H9 (cell line): ENCODE results near the gene RTL5. TPM values are rescaled to one million over a fixed set of nuclear protein-coding genes. Genes with fewer than 3 reads are reported as not detected.

Experiments
- DNase-seq: peaks from one replicate; pipeline ENCODE4 v3.0.0-alpha.2; 2017
- H2AFZ ChIP-seq: one replicate; pipeline ENCODE4 v1.6.1; 2013; ENCODE audit warnings: mild to moderate bottlenecking, low read length, control low read depth, moderate library complexity
- H2AK5ac ChIP-seq: 2 replicates; pipeline ENCODE4 v1.6.1; 2013; ENCODE audit warnings: low read length, control low read depth, mixed read lengths; ENCODE audit not compliant: insufficient read length
- H2BK120ac ChIP-seq: one replicate; pipeline ENCODE4 v1.6.1; 2013; ENCODE audit warnings: low read depth, mild to moderate bottlenecking, low read length, control low read depth, inconsistent platforms; ENCODE audit not compliant: poor library complexity, severe bottlenecking
- H2BK12ac ChIP-seq: 2 replicates; pipeline ENCODE4 v1.6.1; 2013; ENCODE audit warnings: low read length, control low read depth, mixed read lengths, low read depth; ENCODE audit not compliant: insufficient read length
- H2BK15ac ChIP-seq: 2 replicates; pipeline ENCODE4 v1.6.1; 2013; ENCODE audit warnings: low read depth, low read length, control low read depth
- H2BK20ac ChIP-seq: one replicate; pipeline ENCODE4 v1.6.1; 2013; ENCODE audit warnings: low read depth, mild to moderate bottlenecking, low read length, control low read depth, inconsistent platforms; ENCODE audit not compliant: poor library complexity, severe bottlenecking
- H2BK5ac ChIP-seq: 2 replicates; pipeline ENCODE4 v1.6.1; 2013; ENCODE audit warnings: low read length, control low read depth, mixed read lengths; ENCODE audit not compliant: insufficient read length
- H3K14ac ChIP-seq: 2 replicates; pipeline ENCODE4 v1.6.1; 2013; ENCODE audit warnings: low read length, control low read depth; ENCODE audit not compliant: insufficient read depth
- H3K18ac ChIP-seq: 2 replicates; pipeline ENCODE4 v1.6.1; 2013; ENCODE audit warnings: low read depth, mild to moderate bottlenecking, mixed read lengths, low read length, control low read depth; ENCODE audit not compliant: insufficient read length
- H3K23ac ChIP-seq: 2 replicates; pipeline ENCODE4 v1.6.1; 2013; ENCODE audit warnings: low read length, control low read depth, mixed read lengths, low read depth; ENCODE audit not compliant: insufficient read length
- H3K23me2 ChIP-seq: 2 replicates; pipeline ENCODE4 v1.6.1; 2013; ENCODE audit warnings: low read depth, mild to moderate bottlenecking, mixed read lengths, low read length, control low read depth; ENCODE audit not compliant: insufficient read length, poor library complexity, severe bottlenecking
- H3K27ac ChIP-seq: 2 replicates; pipeline ENCODE4 v1.5.1; 2013; ENCODE audit warnings: low read length, control low read depth, mixed read lengths, low read depth; ENCODE audit not compliant: insufficient read length
- H3K27me3 ChIP-seq: 2 replicates; pipeline ENCODE4 v1.6.1; 2013; ENCODE audit warnings: low read length, control low read depth, inconsistent platforms; ENCODE audit not compliant: insufficient read depth
- H3K4ac ChIP-seq: 2 replicates; pipeline ENCODE4 v1.6.1; 2013; ENCODE audit warnings: low read depth, mild to moderate bottlenecking, control low read depth, inconsistent platforms, low read length, moderate library complexity
- H3K4me1 ChIP-seq: 2 replicates; pipeline ENCODE4 v1.6.1; 2013; ENCODE audit warnings: low read length, control low read depth, inconsistent platforms; ENCODE audit not compliant: insufficient read depth
- H3K4me2 ChIP-seq: 2 replicates; pipeline ENCODE4 v1.6.1; 2013; ENCODE audit warnings: low read length, control low read depth, mixed read lengths; ENCODE audit not compliant: insufficient read length, insufficient read depth
- H3K56ac ChIP-seq: 2 replicates; pipeline ENCODE4 v1.6.1; 2013; ENCODE audit warnings: low read depth, mild to moderate bottlenecking, mixed read lengths, low read length, control low read depth; ENCODE audit not compliant: insufficient read length
- H3K79me1 ChIP-seq: 2 replicates; pipeline ENCODE4 v1.6.1; 2013; ENCODE audit warnings: low read depth, mild to moderate bottlenecking, moderate library complexity, low read length, control low read depth, inconsistent platforms; ENCODE audit not compliant: insufficient read depth, poor library complexity, severe bottlenecking
- H3K79me2 ChIP-seq: 2 replicates; pipeline ENCODE4 v1.6.1; 2013; ENCODE audit warnings: low read length, control low read depth, inconsistent platforms; ENCODE audit not compliant: insufficient read depth
- H3K9ac ChIP-seq: 2 replicates; pipeline ENCODE4 v1.6.1; 2013; ENCODE audit warnings: low read length, control low read depth, mixed read lengths; ENCODE audit not compliant: insufficient read length; ENCODE audit errors: extremely low read depth
- H3K9me3 ChIP-seq: one replicate; pipeline ENCODE4 v1.6.1; 2013; ENCODE audit warnings: low read depth, low read length, inconsistent platforms; ENCODE audit not compliant: control insufficient read depth
- H3T11ph ChIP-seq: one replicate; pipeline ENCODE4 v1.6.1; 2013; ENCODE audit warnings: mild to moderate bottlenecking, low read length, control low read depth, inconsistent platforms
- H4K20me1 ChIP-seq: one replicate; pipeline ENCODE4 v1.6.1; 2013; ENCODE audit not compliant: control insufficient read depth, insufficient read length, insufficient read depth
- H4K5ac ChIP-seq: 2 replicates; pipeline ENCODE4 v1.6.1; 2013; ENCODE audit warnings: low read depth, mild to moderate bottlenecking, mixed read lengths, low read length, control low read depth; ENCODE audit not compliant: insufficient read length
- H4K8ac ChIP-seq: replicated peaks from 2 replicates; pipeline ENCODE4 v1.6.1; 2013; ENCODE audit warnings: low read length, control low read depth, mixed read lengths, low read depth; ENCODE audit not compliant: insufficient read length
- H4K91ac ChIP-seq: 2 replicates; pipeline ENCODE4 v1.6.1; 2013; ENCODE audit warnings: low read depth, mild to moderate bottlenecking, moderate library complexity, mixed read lengths, low read length, control low read depth; ENCODE audit not compliant: insufficient read length
- H3K27ac Mint-ChIP-seq, 3 experiments: 2 replicates in 2 of 3; 3 replicates in 1 of 3; pipeline ENCODE4 v1.8.0; 2020 to 2021; ENCODE audit warnings: mixed read lengths in 3 of 3, mild to moderate bottlenecking in 1 of 3, moderate library complexity in 1 of 3
- H3K27me3 Mint-ChIP-seq: 2 replicates; pipeline ENCODE4 v1.8.0; 2021; ENCODE audit warnings: low read depth, mild to moderate bottlenecking, moderate library complexity, mixed read lengths
- H3K36me3 Mint-ChIP-seq, 3 experiments: 2 replicates in 2 of 3; 3 replicates in 1 of 3; pipeline ENCODE4 v1.8.0; 2020 to 2021; ENCODE audit warnings: low read depth in 3 of 3, mixed read lengths in 3 of 3; ENCODE audit not compliant: insufficient read depth in 1 of 3
- H3K4me1 Mint-ChIP-seq, 2 experiments: 2 replicates each; pipeline ENCODE4 v1.8.0; 2020; ENCODE audit warnings: mixed read lengths in 2 of 2
- H3K4me3 Mint-ChIP-seq, 2 experiments: 2 replicates in 1 of 2; 3 replicates in 1 of 2; pipeline ENCODE4 v1.8.0; 2020 to 2021; ENCODE audit warnings: mild to moderate bottlenecking in 2 of 2, mixed read lengths in 2 of 2, moderate library complexity in 1 of 2
- H3K9me3 Mint-ChIP-seq, 2 experiments: 2 replicates in 1 of 2; 3 replicates in 1 of 2; pipeline ENCODE4 v1.8.0; 2020; ENCODE audit warnings: mild to moderate bottlenecking in 2 of 2, mixed read lengths in 2 of 2, moderate library complexity in 1 of 2
- WGBS: extraction: QIAGEN DNeasy Blood & Tissue Kit; methylation state at CpG from one replicate; pipeline ENCODE4 v1.1.7; 2013; ENCODE audit warnings: missing lambda C conversion rate, low lambda C conversion rate, mixed read lengths; ENCODE audit not compliant: insufficient read length; ENCODE audit errors: extremely low coverage; 5-methylcytosine and 5-hydroxymethylcytosine counted together
- total RNA-seq: library from RNA; stranded (reverse); gene quantifications from 2 replicates; pipeline ENCODE4 v1.2.1, GENCODE V29; 2021
- TF ChIP-seq, protein P1 (sequence below): fragments of 200-600 bp; sonication (generic); conservative IDR thresholded peaks from 3 replicates; pipeline ENCODE4 v1.8.0; 2021; ENCODE audit warnings: antibody characterized with exemption, mild to moderate bottlenecking

The RTL5 gene
- total RNA-seq, 1 experiment from 2014 or later = 1.2 TPM

- no peak overlapping the region for H3K4me2 ChIP-seq
- H3K79me1 ChIP-seq = no peaks in the 10 kb centered on the region
- H4K5ac ChIP-seq = no peak overlapping the region
- no peak overlapping the region for H2BK15ac ChIP-seq
- peaks cover 29% of the 10 kb centered on the region for H3K9me3 ChIP-seq
- H3K23me2 ChIP-seq = no peaks in the 10 kb centered on the region
- DNase-seq = no peak
- H4K91ac ChIP-seq = no peak overlapping the region
- H4K8ac ChIP-seq = no peak overlapping the region
- H3K4ac ChIP-seq = no peak overlapping the region
- no peaks in the 10 kb centered on the region for H3K27me3 Mint-ChIP-seq
- H2BK120ac ChIP-seq = no peak overlapping the region
- H2BK5ac ChIP-seq = no peak overlapping the region
- peaks cover 19 to 37% (median 27%) of the 10 kb centered on the region in 3 experiments for H3K36me3 Mint-ChIP-seq
- no peak overlapping the region for H3K14ac ChIP-seq
- H3K9me3 Mint-ChIP-seq = peaks cover 72 to 76% of the 10 kb centered on the region in 2 experiments
- H4K20me1 ChIP-seq = no peaks in the 10 kb centered on the region
- no peak overlapping the region for H2BK12ac ChIP-seq
- H3K27me3 ChIP-seq = no peaks in the 10 kb centered on the region
- no peak overlapping the region for H3T11ph ChIP-seq
- no peak overlapping the region for H3K9ac ChIP-seq
- TF ChIP-seq, protein P1, sequence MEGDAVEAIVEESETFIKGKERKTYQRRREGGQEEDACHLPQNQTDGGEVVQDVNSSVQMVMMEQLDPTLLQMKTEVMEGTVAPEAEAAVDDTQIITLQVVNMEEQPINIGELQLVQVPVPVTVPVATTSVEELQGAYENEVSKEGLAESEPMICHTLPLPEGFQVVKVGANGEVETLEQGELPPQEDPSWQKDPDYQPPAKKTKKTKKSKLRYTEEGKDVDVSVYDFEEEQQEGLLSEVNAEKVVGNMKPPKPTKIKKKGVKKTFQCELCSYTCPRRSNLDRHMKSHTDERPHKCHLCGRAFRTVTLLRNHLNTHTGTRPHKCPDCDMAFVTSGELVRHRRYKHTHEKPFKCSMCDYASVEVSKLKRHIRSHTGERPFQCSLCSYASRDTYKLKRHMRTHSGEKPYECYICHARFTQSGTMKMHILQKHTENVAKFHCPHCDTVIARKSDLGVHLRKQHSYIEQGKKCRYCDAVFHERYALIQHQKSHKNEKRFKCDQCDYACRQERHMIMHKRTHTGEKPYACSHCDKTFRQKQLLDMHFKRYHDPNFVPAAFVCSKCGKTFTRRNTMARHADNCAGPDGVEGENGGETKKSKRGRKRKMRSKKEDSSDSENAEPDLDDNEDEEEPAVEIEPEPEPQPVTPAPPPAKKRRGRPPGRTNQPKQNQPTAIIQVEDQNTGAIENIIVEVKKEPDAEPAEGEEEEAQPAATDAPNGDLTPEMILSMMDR = no peak
- no peaks in the 10 kb centered on the region for H3K79me2 ChIP-seq
- no peak overlapping the region for H3K4me3 Mint-ChIP-seq
- no peak overlapping the region for H3K27ac ChIP-seq
- no peak overlapping the region for H2AK5ac ChIP-seq
- H2AFZ ChIP-seq = no peak overlapping the region
- no peaks in the 10 kb centered on the region for H3K4me1 ChIP-seq
- no peaks in the 10 kb centered on the region for H3K4me1 Mint-ChIP-seq
- H3K56ac ChIP-seq = no peak overlapping the region
- H2BK20ac ChIP-seq = no peak overlapping the region
- H3K18ac ChIP-seq = no peak overlapping the region
- H3K27ac Mint-ChIP-seq = no peak overlapping the region
- WGBS = no CpG with 5 or more reads among the region's 2 CpGs
- H3K23ac ChIP-seq = no peak overlapping the region
These were observed 11.8 kb upstream of the RTL5 start for GRCh38 chrX:72143609-72143907.
